ENCODE data around the gene EXOSC7.

EXOSC7 gene

DNA sequence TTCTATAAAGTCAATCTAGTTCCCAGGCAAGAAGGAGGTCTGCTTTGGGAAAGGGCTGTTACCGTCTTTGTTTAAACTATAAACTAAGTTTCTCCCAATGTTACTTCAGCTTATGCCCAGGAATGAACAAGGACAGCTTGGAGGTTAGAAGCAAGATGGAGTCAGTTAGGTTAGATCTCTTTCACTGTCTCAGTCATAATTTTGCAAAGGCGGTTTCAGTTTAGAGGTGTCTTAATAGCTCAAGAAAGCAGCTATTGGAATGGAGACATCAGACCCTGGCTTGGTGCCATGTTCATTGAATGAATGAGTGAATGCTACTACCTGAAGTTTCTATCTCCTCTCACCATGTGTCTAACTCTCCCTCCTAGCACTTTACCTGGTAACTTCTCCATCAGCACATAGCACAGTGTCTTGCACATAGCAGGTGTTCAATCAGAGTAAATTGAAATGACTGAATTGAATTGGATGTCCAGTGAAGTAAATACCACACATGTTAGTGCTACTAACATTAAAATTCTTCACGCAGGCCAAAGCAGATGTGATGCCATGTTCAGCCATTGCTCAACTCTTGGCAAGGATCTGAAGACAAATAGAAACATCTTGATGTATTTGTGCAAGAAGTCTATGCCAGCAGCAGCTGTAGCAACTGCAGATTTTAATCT lies 78.3 kb downstream of the EXOSC7 start:
- H3K4me3 ChIP-seq (ENCODE audit: low read depth, low read length): no peak overlapping the region; the same call in 1 of the 2 replicates
- TF ChIP-seq, protein P1, sequence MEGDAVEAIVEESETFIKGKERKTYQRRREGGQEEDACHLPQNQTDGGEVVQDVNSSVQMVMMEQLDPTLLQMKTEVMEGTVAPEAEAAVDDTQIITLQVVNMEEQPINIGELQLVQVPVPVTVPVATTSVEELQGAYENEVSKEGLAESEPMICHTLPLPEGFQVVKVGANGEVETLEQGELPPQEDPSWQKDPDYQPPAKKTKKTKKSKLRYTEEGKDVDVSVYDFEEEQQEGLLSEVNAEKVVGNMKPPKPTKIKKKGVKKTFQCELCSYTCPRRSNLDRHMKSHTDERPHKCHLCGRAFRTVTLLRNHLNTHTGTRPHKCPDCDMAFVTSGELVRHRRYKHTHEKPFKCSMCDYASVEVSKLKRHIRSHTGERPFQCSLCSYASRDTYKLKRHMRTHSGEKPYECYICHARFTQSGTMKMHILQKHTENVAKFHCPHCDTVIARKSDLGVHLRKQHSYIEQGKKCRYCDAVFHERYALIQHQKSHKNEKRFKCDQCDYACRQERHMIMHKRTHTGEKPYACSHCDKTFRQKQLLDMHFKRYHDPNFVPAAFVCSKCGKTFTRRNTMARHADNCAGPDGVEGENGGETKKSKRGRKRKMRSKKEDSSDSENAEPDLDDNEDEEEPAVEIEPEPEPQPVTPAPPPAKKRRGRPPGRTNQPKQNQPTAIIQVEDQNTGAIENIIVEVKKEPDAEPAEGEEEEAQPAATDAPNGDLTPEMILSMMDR (IDR thresholded peaks at IDR 0.05; ENCODE audit: low read depth, low read length): no peak

DNA sequence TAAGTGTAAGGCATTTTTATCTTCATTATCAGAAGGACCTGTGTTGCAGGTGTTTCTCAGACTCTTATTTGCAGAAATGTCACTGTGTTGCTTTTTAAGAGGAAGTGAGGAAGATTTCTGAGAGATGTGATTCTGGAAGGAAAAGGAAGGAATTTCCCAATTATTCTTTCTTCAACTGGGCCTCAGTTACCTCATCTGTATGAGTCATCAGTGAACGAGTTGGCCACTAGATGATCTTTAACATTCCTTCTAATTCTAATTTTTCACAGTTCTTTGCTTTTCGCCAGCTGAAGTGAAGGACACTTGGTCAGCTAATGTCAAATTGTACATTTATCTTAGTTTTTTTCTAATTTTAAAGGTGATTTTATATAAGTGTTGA lies 79.0 kb downstream of the EXOSC7 start:
- peak overlapping the region; percentile 59 for H3K4me3 ChIP-seq (ENCODE audit: low read depth, low read length)
- TF ChIP-seq, protein P1 (IDR thresholded peaks at IDR 0.05; ENCODE audit: low read depth, low read length): no peak

DNA sequence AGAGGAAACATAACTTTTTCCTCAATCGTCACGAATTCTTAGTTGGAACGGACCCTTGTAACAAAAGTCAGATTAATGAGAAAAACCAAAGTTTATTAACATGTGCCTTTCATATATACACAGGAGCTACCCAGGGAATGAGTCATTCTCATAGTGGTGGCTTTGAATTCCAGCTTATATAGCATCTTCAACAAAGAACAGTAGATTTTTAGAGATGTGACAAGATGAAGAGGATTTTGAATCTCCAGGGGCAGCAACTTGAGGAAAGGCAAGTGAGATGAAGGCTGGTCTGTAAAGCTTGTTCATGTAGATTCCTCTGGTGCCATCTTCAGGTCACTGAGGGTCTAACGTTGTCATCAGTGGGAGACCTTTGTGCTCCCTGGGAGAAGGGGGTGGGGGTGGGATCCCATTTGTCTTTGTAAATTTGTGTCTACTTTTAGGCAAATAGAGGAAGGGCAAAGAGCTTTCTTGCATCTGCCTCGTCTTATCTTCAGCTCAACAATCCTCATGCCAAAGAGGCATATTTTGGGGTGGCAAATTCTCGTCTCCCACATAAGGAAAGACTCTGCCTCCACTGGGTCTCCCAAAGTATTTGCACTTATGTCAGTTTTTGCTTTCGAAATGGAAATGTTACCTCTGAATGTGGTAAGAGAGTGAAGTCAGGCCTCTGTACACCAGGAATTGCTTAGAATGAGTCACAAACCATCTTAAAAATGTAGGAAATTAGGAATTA lies 79.5 kb downstream of the EXOSC7 start:
- TF ChIP-seq, protein P1 (IDR thresholded peaks at IDR 0.05; ENCODE audit: low read depth, low read length): no peak
- peak overlapping the region; percentile 59 for H3K4me3 ChIP-seq (ENCODE audit: low read depth, low read length)

DNA sequence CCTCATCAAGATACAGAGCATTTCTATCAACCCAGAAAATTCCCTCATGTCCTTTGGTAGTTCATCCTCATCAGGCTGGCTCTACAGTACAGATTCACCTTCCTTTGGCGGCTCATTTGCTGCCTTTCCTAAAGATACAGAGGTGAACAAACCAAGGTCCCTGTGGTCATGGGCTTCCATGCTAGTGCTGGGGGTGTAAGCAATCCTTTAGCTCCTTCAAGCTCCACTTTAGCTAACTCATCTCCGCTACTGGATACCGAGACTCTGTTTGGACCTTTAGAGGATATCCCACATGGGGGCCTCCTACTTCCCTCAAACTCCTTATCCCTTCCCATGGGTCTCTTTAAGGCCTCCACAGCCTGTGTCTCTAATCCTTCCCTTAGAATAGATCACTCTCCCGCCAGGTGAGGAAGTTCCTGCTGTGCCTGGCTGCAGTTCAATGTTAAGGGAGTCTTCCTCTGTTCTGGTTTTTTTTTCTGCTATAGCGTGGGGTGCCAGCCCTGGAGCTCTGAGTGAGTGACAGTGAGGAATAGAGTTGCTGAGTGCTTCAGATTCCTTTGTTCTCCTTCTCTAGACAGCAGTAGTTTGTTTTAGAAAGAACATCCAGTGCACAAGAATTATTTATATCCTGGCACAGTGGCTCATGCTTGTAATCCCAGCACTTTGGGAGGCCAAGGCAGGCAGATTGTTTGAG lies 80.7 kb downstream of the EXOSC7 start:
- H3K4me3 ChIP-seq (ENCODE audit: low read depth, low read length): peak overlapping the region; percentile 59; the same call in 1 of the 2 replicates
- TF ChIP-seq, protein P1 (IDR thresholded peaks at IDR 0.05; ENCODE audit: low read depth, low read length): no peak

DNA sequence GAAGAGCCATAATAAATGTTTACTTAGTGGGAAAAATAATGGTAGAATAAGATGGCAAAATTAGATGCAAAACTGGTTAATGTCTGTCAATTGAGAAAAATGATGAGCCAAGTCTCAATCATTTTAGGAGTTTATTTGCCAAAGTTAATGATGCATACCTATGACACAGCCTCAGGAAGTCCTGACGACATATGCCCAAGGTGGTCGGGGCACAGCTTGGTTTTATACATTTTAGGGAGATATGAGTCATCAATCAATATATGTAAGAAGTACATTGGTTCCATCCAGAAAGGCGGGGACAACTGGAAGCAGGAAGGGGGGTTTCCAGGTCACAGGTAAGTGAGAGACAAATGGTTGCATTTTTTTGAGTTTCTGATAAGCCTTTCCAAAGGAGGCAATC lies 81.5 kb downstream of the EXOSC7 start:
- TF ChIP-seq, protein P1 (IDR thresholded peaks at IDR 0.05; ENCODE audit: low read depth, low read length): no peak
- no peak overlapping the region for H3K4me3 ChIP-seq (ENCODE audit: low read depth, low read length)

DNA sequence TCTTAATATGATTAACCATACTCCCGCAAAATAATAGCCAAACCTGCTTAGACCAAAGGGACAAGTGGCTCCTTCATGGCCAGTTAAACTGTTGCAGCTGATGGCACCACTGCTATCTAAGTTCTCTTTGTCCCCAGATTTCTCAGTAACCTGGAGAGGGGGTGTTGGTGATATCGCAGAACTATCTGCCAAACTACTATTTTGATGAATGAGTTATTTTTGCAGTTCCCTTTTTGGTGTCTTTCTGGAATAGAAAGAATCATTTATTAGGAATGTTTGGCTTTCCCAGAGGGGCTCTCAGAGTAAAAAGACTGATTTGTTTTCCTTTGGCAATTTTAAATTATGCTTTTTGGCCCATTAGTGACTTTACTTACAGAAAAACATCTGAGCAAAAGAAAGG lies 83.1 kb downstream of the EXOSC7 start:
- H3K4me3 ChIP-seq (ENCODE audit: low read depth, low read length): no peak overlapping the region
- TF ChIP-seq, protein P1 (IDR thresholded peaks at IDR 0.05; ENCODE audit: low read depth, low read length): no peak

Data from WI38 (cell line).